ENCODE data around the gene CLEC12A. TPM values are rescaled to one million over a fixed set of nuclear protein-coding genes. Genes with fewer than 3 reads are reported as not detected.
"Not testable (repeated sequence)": the region's sequence is repeated elsewhere in the genome, so short reads cannot be mapped to it uniquely, and the experiment has no call there.

Gene CLEC12A
- total RNA-seq, 2 experiments from 2014 or later, result not detected

GRCh38 chr12:9941838-9942237 lies 29.4 kb upstream of the CLEC12A start:
- intact Hi-C loops (cut with DNase I, micrococcal nuclease), result loop anchor here (2.0 to 5.0 kb wide), 5 partner anchors 67 to 199 kb away; no protein-coding TSS in a partner anchor
- no peak overlapping the region for H3K4me3 Mint-ChIP-seq
- ATAC-seq (no peak), DNase-seq (no peak)
- peaks cover 3% of the 10 kb centered on the region for H3K27me3 Mint-ChIP-seq
- no peak overlapping the region for H3K27ac Mint-ChIP-seq
- H3K4me1 Mint-ChIP-seq, result peaks cover 14% of the 10 kb centered on the region
- no peaks in the 10 kb centered on the region for H3K36me3 Mint-ChIP-seq (ENCODE audit: low read depth)
- ChIA-PET CTCF (interaction anchor here (0.7 to 2.7 kb wide), 5 partner anchors 62 to 198 kb away, joined by 3 to 15 read pairs (median 4); no protein-coding TSS in a partner anchor), POLR2A (interaction anchor here (0.7 kb wide), 1 partner anchor 1621 kb away, joined by 3 read pairs; no protein-coding TSS in a partner anchor)
- no peaks in the 10 kb centered on the region for H3K9me3 Mint-ChIP-seq (ENCODE audit: low read depth)

- H3K36me3 Mint-ChIP-seq (ENCODE audit: low read depth), result no peaks in the 10 kb centered on the region
- no peaks in the 10 kb centered on the region for H3K9me3 Mint-ChIP-seq (ENCODE audit: low read depth)
- H3K27me3 Mint-ChIP-seq, result peaks cover 3% of the 10 kb centered on the region
- intact Hi-C loops (cut with DNase I, micrococcal nuclease), result loop anchor here in 1 of 2 experiments (5.0 kb wide), 3 partner anchors 131 to 196 kb away; no protein-coding TSS in a partner anchor
- ATAC-seq, result peak; percentile 82
- CTCF ChIA-PET, result interaction anchor here (1.0 to 1.2 kb wide), 2 partner anchors 11 to 197 kb away, joined by 3 read pairs; no protein-coding TSS in a partner anchor
- no peak overlapping the region for H3K27ac Mint-ChIP-seq
- H3K4me1 Mint-ChIP-seq, result peaks cover 21% of the 10 kb centered on the region
- peak; percentile 59 for DNase-seq
- POLR2A ChIA-PET, result no interaction called here
- peak overlapping the region; percentile 64 for H3K4me3 Mint-ChIP-seq
These were observed 28.0 kb upstream of the CLEC12A start for GRCh38 chr12:9943240-9943639.

GRCh38 chr12:9944391-9944790 lies 26.8 kb upstream of the CLEC12A start:
- Mint-ChIP-seq H3K9me3 (ENCODE audit: low read depth) (no peaks in the 10 kb centered on the region), H3K4me3 (no peak overlapping the region), H3K36me3 (ENCODE audit: low read depth) (no peaks in the 10 kb centered on the region), H3K4me1 (peaks cover 32% of the 10 kb centered on the region), H3K27ac (no peak overlapping the region), H3K27me3 (peaks cover 3% of the 10 kb centered on the region)
- ChIA-PET CTCF (interaction anchor here (1.0 to 1.2 kb wide), 2 partner anchors 10 to 196 kb away, joined by 3 read pairs; no protein-coding TSS in a partner anchor), POLR2A (no interaction called here)
- ATAC-seq (no peak), DNase-seq (no peak)
- intact Hi-C loops (cut with DNase I, micrococcal nuclease), result loop anchor here in 1 of 2 experiments (5.0 kb wide), 3 partner anchors 132 to 197 kb away; no protein-coding TSS in a partner anchor

GRCh38 chr12:9947674-9948073 lies 23.5 kb upstream of the CLEC12A start:
- intact Hi-C loops (cut with DNase I, micrococcal nuclease), result loop anchor here (5.0 kb wide), 2 partner anchors 80 to 265 kb away; partner anchors contain the start of genes CLEC2B (in 1 of the 2) and GABARAPL1 (in 1 of the 2)
- DNase-seq, result no peak
- H3K36me3 Mint-ChIP-seq (ENCODE audit: low read depth), result no peaks in the 10 kb centered on the region
- H3K27ac Mint-ChIP-seq, result no peak overlapping the region
- POLR2A ChIA-PET, result no interaction called here
- no peaks in the 10 kb centered on the region for H3K9me3 Mint-ChIP-seq (ENCODE audit: low read depth)
- peaks cover 52% of the 10 kb centered on the region for H3K4me1 Mint-ChIP-seq
- no peak for ATAC-seq
- no peak overlapping the region for H3K4me3 Mint-ChIP-seq
- CTCF ChIA-PET, result interaction anchor here (2.4 kb wide), 1 partner anchor 198 kb away, joined by 9 read pairs; no protein-coding TSS in a partner anchor
- H3K27me3 Mint-ChIP-seq, result peaks cover 3% of the 10 kb centered on the region

- no peaks in the 10 kb centered on the region for H3K9me3 Mint-ChIP-seq (ENCODE audit: low read depth)
- peak; percentile 95 for ATAC-seq
- H3K36me3 Mint-ChIP-seq (ENCODE audit: low read depth), result no peaks in the 10 kb centered on the region
- H3K4me1 Mint-ChIP-seq, result peaks cover 47% of the 10 kb centered on the region
- H3K27ac Mint-ChIP-seq, result peak overlapping the region; percentile 9
- ChIA-PET CTCF (interaction anchor here (0.7 to 2.2 kb wide), 7 partner anchors 17 to 193 kb away, joined by 3 to 6 read pairs (median 3); partner anchors contain the start of gene CLEC2A), POLR2A (interaction anchor here (0.9 kb wide), 1 partner anchor 135 kb away, joined by 3 read pairs; no protein-coding TSS in a partner anchor)
- DNase-seq, result no peak
- H3K27me3 Mint-ChIP-seq, result no peaks in the 10 kb centered on the region
- H3K4me3 Mint-ChIP-seq, result no peak overlapping the region
- intact Hi-C loops (cut with DNase I, micrococcal nuclease), result loop anchor here (5.0 kb wide), 2 partner anchors 81 to 264 kb away; partner anchors contain the start of genes CLEC2B (in 1 of the 2) and GABARAPL1 (in 1 of the 2)
These were observed 22.5 kb upstream of the CLEC12A start for GRCh38 chr12:9948606-9949296.

GRCh38 chr12:9951026-9951675 lies 20.1 kb upstream of the CLEC12A start:
- ATAC-seq (peak; percentile 53), DNase-seq (peak; percentile 44)
- H3K27ac Mint-ChIP-seq, result peak overlapping the region; percentile 41
- intact Hi-C loops (cut with DNase I, micrococcal nuclease), result no loop called here
- no peaks in the 10 kb centered on the region for H3K9me3 Mint-ChIP-seq (ENCODE audit: low read depth)
- ChIA-PET CTCF (interaction anchor here (0.8 kb wide), 1 partner anchor 242 kb away, joined by 3 read pairs; no protein-coding TSS in a partner anchor), POLR2A (no interaction called here)
- no peak overlapping the region for H3K4me3 Mint-ChIP-seq
- peaks cover 43% of the 10 kb centered on the region for H3K4me1 Mint-ChIP-seq
- H3K27me3 Mint-ChIP-seq, result no peaks in the 10 kb centered on the region
- no peaks in the 10 kb centered on the region for H3K36me3 Mint-ChIP-seq (ENCODE audit: low read depth)

GRCh38 chr12:9952954-9953729 lies 18.1 kb upstream of the CLEC12A start:
- H3K4me3 Mint-ChIP-seq; DNase-seq; H3K36me3 Mint-ChIP-seq (ENCODE audit: low read depth); H3K27ac Mint-ChIP-seq; H3K9me3 Mint-ChIP-seq (ENCODE audit: low read depth); CTCF ChIA-PET; intact Hi-C loops (cut with DNase I, micrococcal nuclease); POLR2A ChIA-PET; ATAC-seq; H3K27me3 Mint-ChIP-seq: not testable (repeated sequence)
- H3K4me1 Mint-ChIP-seq, result peaks cover 50% of the 10 kb centered on the region

- ATAC-seq (peak; percentile 55), DNase-seq (no peak)
- H3K27me3 Mint-ChIP-seq, result no peaks in the 10 kb centered on the region
- no peaks in the 10 kb centered on the region for H3K9me3 Mint-ChIP-seq (ENCODE audit: low read depth)
- H3K4me1 Mint-ChIP-seq, result peaks cover 28% of the 10 kb centered on the region
- H3K4me3 Mint-ChIP-seq, result no peak overlapping the region
- CTCF ChIA-PET, result no interaction called here
- POLR2A ChIA-PET, result no interaction called here
- H3K27ac Mint-ChIP-seq, result peak overlapping the region; percentile 37
- intact Hi-C loops (cut with DNase I, micrococcal nuclease), result no loop called here
- no peaks in the 10 kb centered on the region for H3K36me3 Mint-ChIP-seq (ENCODE audit: low read depth)
These were observed 13.4 kb upstream of the CLEC12A start for GRCh38 chr12:9957834-9958233.

GRCh38 chr12:9960590-9960989 lies 10.6 kb upstream of the CLEC12A start:
- intact Hi-C loops (cut with DNase I, micrococcal nuclease), result no loop called here
- Mint-ChIP-seq H3K27me3 (no peaks in the 10 kb centered on the region), H3K36me3 (ENCODE audit: low read depth) (no peaks in the 10 kb centered on the region), H3K9me3 (ENCODE audit: low read depth) (no peaks in the 10 kb centered on the region), H3K27ac (no peak overlapping the region), H3K4me3 (no peak overlapping the region), H3K4me1 (peaks cover 26% of the 10 kb centered on the region)
- DNase-seq (no peak), ATAC-seq (no peak)
- ChIA-PET POLR2A (interaction anchor here (0.6 kb wide), 1 partner anchor 52 kb away, joined by 4 read pairs; no protein-coding TSS in a partner anchor), CTCF (interaction anchor here (0.6 kb wide), 1 partner anchor 56 kb away, joined by 3 read pairs; no protein-coding TSS in a partner anchor)

GRCh38 chr12:9961106-9961505 lies 10.1 kb upstream of the CLEC12A start:
- H3K27ac Mint-ChIP-seq, result no peak overlapping the region
- no peaks in the 10 kb centered on the region for H3K27me3 Mint-ChIP-seq
- ATAC-seq (no peak), DNase-seq (no peak)
- ChIA-PET POLR2A (interaction anchor here (0.6 kb wide), 1 partner anchor 52 kb away, joined by 4 read pairs; no protein-coding TSS in a partner anchor), CTCF (interaction anchor here (0.7 kb wide), 1 partner anchor 210 kb away, joined by 3 read pairs; no protein-coding TSS in a partner anchor)
- H3K9me3 Mint-ChIP-seq (ENCODE audit: low read depth), result no peaks in the 10 kb centered on the region
- no peaks in the 10 kb centered on the region for H3K36me3 Mint-ChIP-seq (ENCODE audit: low read depth)
- no peak overlapping the region for H3K4me3 Mint-ChIP-seq
- intact Hi-C loops (cut with DNase I, micrococcal nuclease), result no loop called here
- peaks cover 24% of the 10 kb centered on the region for H3K4me1 Mint-ChIP-seq

- ChIA-PET CTCF (interaction anchor here (0.8 kb wide), 1 partner anchor 17 kb away, joined by 3 read pairs; no protein-coding TSS in a partner anchor), POLR2A (no interaction called here)
- Mint-ChIP-seq H3K9me3 (ENCODE audit: low read depth) (peaks cover 2% of the 10 kb centered on the region), H3K36me3 (ENCODE audit: low read depth) (no peaks in the 10 kb centered on the region), H3K4me3 (no peak overlapping the region), H3K4me1 (peaks cover 23% of the 10 kb centered on the region), H3K27ac (no peak overlapping the region), H3K27me3 (no peaks in the 10 kb centered on the region)
- intact Hi-C loops (cut with DNase I, micrococcal nuclease), result no loop called here
- ATAC-seq (no peak), DNase-seq (no peak)
These were observed 9.3 kb upstream of the CLEC12A start for GRCh38 chr12:9961901-9962300.
